ENCODE results near the gene ZGRF1. TPM values are rescaled to one million over a fixed set of nuclear protein-coding genes. Genes with fewer than 3 reads are reported as not detected.
A peak's percentile ranks its signal among the peaks of the same experiment; 100 is the strongest.

ZGRF1 gene
- total and polyA plus RNA-seq, 2 donors (not counting 3 experiments of a cell fraction or from before 2014, with no cell fraction given), result 2.4 to 14.4 TPM

- H3K4me1 ChIP-seq (ENCODE audit: control insufficient read depth, extremely low read depth, insufficient read depth, low read length), result peaks cover 12% of the 10 kb centered on the region
- H4K20me1 ChIP-seq (replicated peaks; ENCODE audit: control insufficient read depth, extremely low read depth, insufficient read depth, low read length), result peaks cover 3% of the 10 kb centered on the region
- BruUV-seq (replicated peaks), result no TSS peak
- H3K79me2 ChIP-seq (ENCODE audit: control insufficient read depth, insufficient read depth, low read length), result no peaks in the 10 kb centered on the region
- no peak overlapping the region for H2AFZ ChIP-seq (ENCODE audit: low read depth, low read length)
- FAIRE-seq (no peak), DNase-seq (ENCODE audit: low read depth, low spot score) (no peak)
- H3K27ac ChIP-seq (ENCODE audit: insufficient read depth, low read depth, low read length), result no peak overlapping the region
- no peaks in the 10 kb centered on the region for H3K9me3 ChIP-seq (replicated peaks; ENCODE audit: control insufficient read depth, insufficient read depth, low read length)
- POLR2A ChIA-PET, result no interaction called here
- peaks cover 79 to 97% of the 10 kb centered on the region in 2 experiments for H3K27me3 ChIP-seq (ENCODE audit: control insufficient read depth in 2 of 2, insufficient read depth in 2 of 2, low read length in 2 of 2)
- CTCF ChIA-PET, result interaction anchor here (0.9 to 1.0 kb wide), 2 partner anchors 9 to 17 kb away, joined by 3 read pairs; no protein-coding TSS in a partner anchor
- H3K4me2 ChIP-seq (ENCODE audit: insufficient read depth, low read length), result peak overlapping the region; percentile 53
- H3K4me3 ChIP-seq (replicated peaks in 1 of 3; ENCODE audit: insufficient read depth in 1 of 3, low read depth in 1 of 3, low read length in 3 of 3), result peak overlapping the region in 1 of 3 experiments; percentile 33
- H3K9ac ChIP-seq (replicated peaks; ENCODE audit: extremely low read depth, insufficient read depth, low read length), result no peak overlapping the region
- no peaks in the 10 kb centered on the region for H3K36me3 ChIP-seq (ENCODE audit: control insufficient read depth in 2 of 2, extremely low read depth in 1 of 2, insufficient read depth in 2 of 2, low read length in 2 of 2)
- dilution Hi-C loops (cut with MboI; ENCODE audit: extremely low pct_ligation_motif_present, low sequenced_read_pairs) (no loop called here), intact Hi-C loops (cut with micrococcal nuclease) (loop anchor here (5.0 kb wide), 1 partner anchor 1892 kb away; the partner anchor contains the start of gene PITX2)
- H3K9me1 ChIP-seq (replicated peaks; ENCODE audit: control insufficient read depth, extremely low read depth, insufficient read depth, low read length), result no peaks in the 10 kb centered on the region
- TF ChIP-seq POLR2AphosphoS5 (IDR thresholded peaks at IDR 0.05; ENCODE audit: insufficient read depth, low read depth, low read length) (no peak), EZH2 (IDR thresholded peaks at IDR 0.05; ENCODE audit: borderline replicate concordance, low read depth, low read length, severe bottlenecking) (peak; percentile 72)
Measured at GRCh38 chr4:112514647-112515197, 122.0 kb downstream of the ZGRF1 start.

GRCh38 chr4:112513971-112514646, 122.6 kb downstream of the ZGRF1 start:
- FAIRE-seq (no peak), DNase-seq (ENCODE audit: low read depth, low spot score) (no peak)
- H3K4me2 ChIP-seq (ENCODE audit: insufficient read depth, low read length), result no peak overlapping the region
- no peak overlapping the region for H3K4me3 ChIP-seq (replicated peaks in 1 of 3; ENCODE audit: insufficient read depth in 1 of 3, low read depth in 1 of 3, low read length in 3 of 3)
- H3K36me3 ChIP-seq (ENCODE audit: control insufficient read depth in 2 of 2, extremely low read depth in 1 of 2, insufficient read depth in 2 of 2, low read length in 2 of 2), result no peaks in the 10 kb centered on the region
- H3K79me2 ChIP-seq (ENCODE audit: control insufficient read depth, insufficient read depth, low read length), result no peaks in the 10 kb centered on the region
- CTCF ChIA-PET, result interaction anchor here (1.0 kb wide), 1 partner anchor 10 kb away, joined by 3 read pairs; no protein-coding TSS in a partner anchor
- no peaks in the 10 kb centered on the region for H3K9me1 ChIP-seq (replicated peaks; ENCODE audit: control insufficient read depth, extremely low read depth, insufficient read depth, low read length)
- no peak overlapping the region for H2AFZ ChIP-seq (ENCODE audit: low read depth, low read length)
- no TSS peak for BruUV-seq (replicated peaks)
- intact Hi-C loops (cut with micrococcal nuclease), result no loop called here
- dilution Hi-C loops (cut with MboI; ENCODE audit: extremely low pct_ligation_motif_present, low sequenced_read_pairs), result no loop called here
- POLR2A ChIA-PET, result no interaction called here
- H3K9me3 ChIP-seq (replicated peaks; ENCODE audit: control insufficient read depth, insufficient read depth, low read length), result no peaks in the 10 kb centered on the region
- H3K9ac ChIP-seq (replicated peaks; ENCODE audit: extremely low read depth, insufficient read depth, low read length), result no peak overlapping the region
- no peak overlapping the region for H3K27ac ChIP-seq (ENCODE audit: insufficient read depth, low read depth, low read length)
- H3K27me3 ChIP-seq (ENCODE audit: control insufficient read depth in 2 of 2, insufficient read depth in 2 of 2, low read length in 2 of 2), result peaks cover 79 to 98% of the 10 kb centered on the region in 2 experiments
- TF ChIP-seq EZH2 (IDR thresholded peaks at IDR 0.05; ENCODE audit: borderline replicate concordance, low read depth, low read length, severe bottlenecking) (peak; percentile 4), POLR2A (IDR thresholded peaks at IDR 0.05; ENCODE audit: low read depth, low read length) (no peak)
- peaks cover 14% of the 10 kb centered on the region for H3K4me1 ChIP-seq (ENCODE audit: control insufficient read depth, extremely low read depth, insufficient read depth, low read length)
- no peaks in the 10 kb centered on the region for H4K20me1 ChIP-seq (replicated peaks; ENCODE audit: control insufficient read depth, extremely low read depth, insufficient read depth, low read length)

Measured in endothelial cell of umbilical vein (primary cell).